SKM-1 (cell line): ENCODE measurements around the gene SMOC1.

ENCODE experiments used
- DNase-seq: peaks from one replicate; lab custom pipeline; 2025; ENCODE audit not compliant: unreplicated experiment; lab: John Stamatoyannopoulos, UW

Gene SMOC1

GRCh38 chr14:70006699-70007098, 127.5 kb downstream of the SMOC1 start:
- no peak for DNase-seq

GRCh38 chr14:70008284-70009262, 129.4 kb downstream of the SMOC1 start:
- DNase-seq, result no peak

GRCh38 chr14:70009961-70010360, 130.7 kb downstream of the SMOC1 start:
- no peak for DNase-seq

- DNase-seq, result no peak
Measured at GRCh38 chr14:70011098-70011497, 131.9 kb downstream of the SMOC1 start.

- no peak for DNase-seq
Measured at GRCh38 chr14:70011708-70012107, 132.5 kb downstream of the SMOC1 start.

GRCh38 chr14:70013271-70013873, 134.2 kb downstream of the SMOC1 start:
- no peak for DNase-seq

GRCh38 chr14:70014406-70015095, 135.3 kb downstream of the SMOC1 start:
- DNase-seq, result no peak

- DNase-seq, result no peak
Measured at GRCh38 chr14:70018230-70018629, 139.0 kb downstream of the SMOC1 start.

- no peak for DNase-seq
Measured at GRCh38 chr14:70018713-70019211, 139.5 kb downstream of the SMOC1 start.

- DNase-seq, result no peak
Measured at GRCh38 chr14:70019695-70020094, 140.5 kb downstream of the SMOC1 start.

GRCh38 chr14:70020352-70021170, 141.3 kb downstream of the SMOC1 start:
- DNase-seq, result no peak

- no peak for DNase-seq
Measured at GRCh38 chr14:70021548-70022220, 142.5 kb downstream of the SMOC1 start.

- no peak for DNase-seq
Measured at GRCh38 chr14:70022771-70023445, 143.7 kb downstream of the SMOC1 start.

GRCh38 chr14:70023871-70024270, 144.7 kb downstream of the SMOC1 start:
- no peak for DNase-seq

- DNase-seq, result no peak
Measured at GRCh38 chr14:70027785-70028428, 148.7 kb downstream of the SMOC1 start.

GRCh38 chr14:70029296-70030132, 150.3 kb downstream of the SMOC1 start:
- DNase-seq, result no peak

GRCh38 chr14:70032016-70032415, 152.8 kb downstream of the SMOC1 start:
- no peak for DNase-seq

GRCh38 chr14:70032447-70032846, 153.2 kb downstream of the SMOC1 start:
- DNase-seq, result no peak
